ENCODE results near the gene SCN4B.

SCN4B gene

GRCh38 chr11:118152020-118152551 lies 537 bp downstream of the SCN4B start:
- no peak for DNase-seq (ENCODE audit: low read depth)

GRCh38 chr11:118151431-118151830 lies 1.2 kb downstream of the SCN4B start:
- no peak for DNase-seq (ENCODE audit: low read depth)

GRCh38 chr11:118149493-118149892 lies 3.1 kb downstream of the SCN4B start:
- DNase-seq (ENCODE audit: low read depth): no peak

GRCh38 chr11:118148856-118149255 lies 3.8 kb downstream of the SCN4B start:
- no peak for DNase-seq (ENCODE audit: low read depth)

GRCh38 chr11:118148240-118148639 lies 4.4 kb downstream of the SCN4B start:
- DNase-seq (ENCODE audit: low read depth): no peak

- DNase-seq (ENCODE audit: low read depth): no peak
Observed at GRCh38 chr11:118147502-118147901, 5.1 kb downstream of the SCN4B start.

- DNase-seq (ENCODE audit: low read depth): no peak
Observed at GRCh38 chr11:118146554-118146953, 6.1 kb downstream of the SCN4B start.

GRCh38 chr11:118145285-118146227 lies 7.1 kb downstream of the SCN4B start:
- DNase-seq (ENCODE audit: low read depth): peak; percentile 75

- no peak for DNase-seq (ENCODE audit: low read depth)
Observed at GRCh38 chr11:118144301-118145268, 8.0 kb downstream of the SCN4B start.

GRCh38 chr11:118143661-118144185 lies 8.9 kb downstream of the SCN4B start:
- DNase-seq (ENCODE audit: low read depth): no peak

- DNase-seq (ENCODE audit: low read depth): no peak
Observed at GRCh38 chr11:118142809-118143208, 9.8 kb downstream of the SCN4B start.

- no peak for DNase-seq (ENCODE audit: low read depth)
Observed at GRCh38 chr11:118142081-118142480, 10.5 kb downstream of the SCN4B start.

GRCh38 chr11:118139578-118139977 lies 13.0 kb downstream of the SCN4B start:
- no peak for DNase-seq (ENCODE audit: low read depth)

- no peak for DNase-seq (ENCODE audit: low read depth)
Observed at GRCh38 chr11:118138839-118139420, 13.7 kb downstream of the SCN4B start.

GRCh38 chr11:118136801-118137200 lies 15.8 kb downstream of the SCN4B start:
- no peak for DNase-seq (ENCODE audit: low read depth)

- no peak for DNase-seq (ENCODE audit: low read depth)
Observed at GRCh38 chr11:118136341-118136740, 16.3 kb downstream of the SCN4B start.

- DNase-seq (ENCODE audit: low read depth): no peak
Observed at GRCh38 chr11:118135796-118136165, 16.8 kb downstream of the SCN4B start.

GRCh38 chr11:118135051-118135795 lies 17.4 kb downstream of the SCN4B start:
- DNase-seq (ENCODE audit: low read depth): no peak

GRCh38 chr11:118133816-118134215 lies 18.8 kb downstream of the SCN4B start:
- no peak for DNase-seq (ENCODE audit: low read depth)

GRCh38 chr11:118132385-118133151 lies 20.1 kb downstream of the SCN4B start:
- no peak for DNase-seq (ENCODE audit: low read depth)

All from stimulated activated CD8-positive, alpha-beta memory T cell treated with anti-CD3 and anti-CD28 coated beads, Interleukin-12 subunit alpha, Interleukin-12 subunit beta, amount 100 ng/mL, for 1 hour (primary cell).